ENCODE measurements around the gene ANKRD40.
"Not testable (repeated sequence)": the region's sequence is repeated elsewhere in the genome, so short reads cannot be mapped to it uniquely, and the experiment has no call there.

The ANKRD40 gene, protein sequence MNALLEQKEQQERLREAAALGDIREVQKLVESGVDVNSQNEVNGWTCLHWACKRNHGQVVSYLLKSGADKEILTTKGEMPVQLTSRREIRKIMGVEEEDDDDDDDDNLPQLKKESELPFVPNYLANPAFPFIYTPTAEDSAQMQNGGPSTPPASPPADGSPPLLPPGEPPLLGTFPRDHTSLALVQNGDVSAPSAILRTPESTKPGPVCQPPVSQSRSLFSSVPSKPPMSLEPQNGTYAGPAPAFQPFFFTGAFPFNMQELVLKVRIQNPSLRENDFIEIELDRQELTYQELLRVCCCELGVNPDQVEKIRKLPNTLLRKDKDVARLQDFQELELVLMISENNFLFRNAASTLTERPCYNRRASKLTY

GRCh38 chr17:50707289-50708049 is at the start of gene ANKRD40:
Gene ANKRD40, minus strand, starts transcription at chr17:50707914. Its CDS starts 260 bp downstream, at chr17:50707654.
- DNase-seq: peak; percentile 82

- DNase-seq: no peak
Measured at GRCh38 chr17:50754521-50754920, 46.8 kb upstream of the ANKRD40 start.

DNA sequence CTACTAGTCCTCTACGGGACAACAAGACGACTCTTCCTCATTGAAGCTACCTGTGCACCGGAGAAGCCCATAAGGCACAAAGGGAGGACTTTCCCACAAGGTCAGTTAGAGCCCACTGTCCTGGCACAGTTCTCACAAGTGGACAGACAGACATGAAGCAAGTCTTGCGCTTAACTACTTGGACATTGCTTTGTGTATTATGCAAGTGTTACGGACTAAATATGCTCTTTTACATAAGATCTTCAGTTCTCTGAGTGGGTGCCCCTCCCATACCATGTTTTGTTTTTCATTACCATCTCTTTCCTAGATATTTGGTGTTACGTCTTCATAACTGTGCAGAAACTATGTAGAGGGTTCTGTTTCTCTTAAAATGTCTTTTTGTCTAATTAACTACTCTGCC is 41.5 kb upstream of the ANKRD40 start:
- DNase-seq: no peak

- DNase-seq: no peak
Measured at GRCh38 chr17:50745631-50746030, 37.9 kb upstream of the ANKRD40 start.

DNA sequence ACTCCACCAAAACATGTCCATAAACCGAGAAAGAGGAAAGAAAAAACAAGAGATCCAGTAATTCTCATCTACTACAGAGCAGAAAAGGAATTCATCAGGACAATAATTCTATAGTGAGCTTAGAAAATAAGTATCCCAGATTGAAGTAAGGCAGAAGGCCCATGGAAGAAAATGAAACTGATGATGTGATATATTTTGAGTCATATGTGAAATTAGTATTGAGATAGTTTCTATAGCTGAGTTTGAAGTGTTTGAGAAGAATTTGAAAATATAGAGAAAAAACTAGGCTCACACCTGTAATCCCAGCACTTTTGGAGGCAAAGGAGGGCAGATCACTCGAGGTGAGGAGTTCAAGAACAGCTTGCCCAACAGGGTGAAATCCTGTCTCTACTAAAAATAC is 31.4 kb upstream of the ANKRD40 start:
- no peak for DNase-seq

- DNase-seq: no peak
Measured at GRCh38 chr17:50737118-50737698, 29.5 kb upstream of the ANKRD40 start.

- no peak for DNase-seq
Measured at GRCh38 chr17:50735287-50735686, 27.6 kb upstream of the ANKRD40 start.

DNA sequence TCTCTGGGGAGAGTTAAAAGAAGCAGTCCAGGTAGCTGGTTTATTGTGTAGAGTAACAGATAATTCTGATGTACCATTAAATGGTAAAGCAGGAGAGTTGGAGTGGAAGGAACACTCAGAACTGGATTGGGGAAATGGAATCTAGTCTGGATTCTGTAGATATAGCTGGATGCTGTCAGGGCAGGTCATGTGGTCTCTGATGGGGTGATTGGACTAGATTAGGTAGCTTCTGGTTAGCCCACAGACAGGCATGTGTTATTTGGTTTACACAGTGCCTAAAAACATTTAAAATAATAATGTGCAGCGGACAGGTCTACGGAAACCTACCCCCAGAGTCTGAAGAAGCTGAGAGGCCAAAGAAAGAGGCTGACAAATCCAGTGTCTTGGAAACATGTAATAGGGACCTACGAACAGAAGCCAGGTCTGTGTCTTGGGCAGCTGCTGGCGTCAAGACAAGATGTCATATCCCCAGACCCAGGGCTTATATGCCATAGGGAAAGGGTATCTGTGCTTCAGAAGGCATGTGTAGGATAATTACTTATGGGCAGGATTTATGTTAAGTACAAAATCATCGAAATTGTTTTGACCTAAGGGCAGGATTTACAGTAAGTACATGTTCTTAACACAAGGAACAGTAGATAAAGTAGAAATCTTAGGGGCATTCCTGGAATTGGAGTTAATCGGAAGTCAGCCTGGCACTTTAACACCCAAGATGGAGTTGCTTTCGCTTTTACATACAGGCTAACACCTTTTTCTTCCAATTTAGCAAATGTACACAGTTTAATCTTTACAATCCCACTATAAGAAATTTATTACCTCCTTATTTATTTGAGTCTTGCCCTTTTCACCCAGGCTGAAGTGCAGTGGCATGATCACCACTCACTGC is 24.1 kb upstream of the ANKRD40 start:
- DNase-seq: no peak

DNA sequence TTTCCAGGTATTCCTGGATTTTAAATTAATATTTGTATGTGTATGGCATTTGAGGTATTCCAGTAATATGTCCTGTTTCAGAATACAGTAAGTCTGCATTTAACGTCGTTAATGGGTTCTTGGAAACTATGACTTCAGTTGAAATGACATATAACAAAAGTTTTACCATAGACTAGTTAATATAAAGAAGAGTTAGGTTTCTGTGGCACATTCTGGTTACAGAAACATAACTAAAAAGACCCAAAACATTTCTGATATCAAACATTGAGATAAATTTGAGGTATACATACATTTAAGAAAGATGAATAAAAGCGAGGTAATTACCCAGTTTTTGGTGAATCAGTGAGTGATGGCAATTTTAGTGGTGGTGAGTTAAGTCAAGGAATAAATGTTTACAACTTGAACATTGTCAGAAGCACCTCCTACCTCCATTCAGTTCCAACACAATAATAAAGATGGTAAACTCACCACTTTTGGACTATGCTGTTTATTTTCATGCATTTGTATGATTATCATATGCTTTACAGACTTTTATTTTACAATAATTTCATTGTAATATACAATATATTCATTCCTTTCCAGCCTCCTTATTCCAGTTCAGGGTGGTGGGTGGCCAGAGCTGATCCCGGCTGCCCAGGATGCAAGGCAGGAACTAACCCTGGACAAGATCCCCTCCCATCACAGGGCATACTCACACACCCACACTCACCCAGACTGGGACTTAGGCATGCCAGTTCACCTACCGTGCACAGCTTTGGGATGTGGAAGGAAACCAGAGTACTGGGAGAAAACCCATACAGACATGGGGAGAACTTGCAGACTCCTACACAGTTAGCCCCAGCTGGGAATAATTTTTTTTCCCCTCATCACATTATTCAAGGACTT is 21.4 kb upstream of the ANKRD40 start:
- DNase-seq: no peak

DNA sequence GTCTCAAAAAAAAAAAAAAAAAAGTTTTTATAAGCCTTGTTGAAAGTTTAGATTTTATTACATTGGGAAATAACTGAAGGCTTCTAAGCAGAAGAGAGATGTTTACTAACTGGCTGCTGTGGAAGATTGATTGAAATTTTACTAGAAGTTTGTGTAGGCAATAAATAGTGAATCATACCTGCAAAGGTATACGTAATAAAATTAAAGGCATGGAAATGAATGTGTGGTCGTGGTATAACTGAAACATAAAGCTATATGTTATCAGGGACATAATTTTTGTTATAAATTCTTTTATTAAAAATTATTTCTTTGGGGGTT is 20.4 kb upstream of the ANKRD40 start:
- DNase-seq: no peak

DNA sequence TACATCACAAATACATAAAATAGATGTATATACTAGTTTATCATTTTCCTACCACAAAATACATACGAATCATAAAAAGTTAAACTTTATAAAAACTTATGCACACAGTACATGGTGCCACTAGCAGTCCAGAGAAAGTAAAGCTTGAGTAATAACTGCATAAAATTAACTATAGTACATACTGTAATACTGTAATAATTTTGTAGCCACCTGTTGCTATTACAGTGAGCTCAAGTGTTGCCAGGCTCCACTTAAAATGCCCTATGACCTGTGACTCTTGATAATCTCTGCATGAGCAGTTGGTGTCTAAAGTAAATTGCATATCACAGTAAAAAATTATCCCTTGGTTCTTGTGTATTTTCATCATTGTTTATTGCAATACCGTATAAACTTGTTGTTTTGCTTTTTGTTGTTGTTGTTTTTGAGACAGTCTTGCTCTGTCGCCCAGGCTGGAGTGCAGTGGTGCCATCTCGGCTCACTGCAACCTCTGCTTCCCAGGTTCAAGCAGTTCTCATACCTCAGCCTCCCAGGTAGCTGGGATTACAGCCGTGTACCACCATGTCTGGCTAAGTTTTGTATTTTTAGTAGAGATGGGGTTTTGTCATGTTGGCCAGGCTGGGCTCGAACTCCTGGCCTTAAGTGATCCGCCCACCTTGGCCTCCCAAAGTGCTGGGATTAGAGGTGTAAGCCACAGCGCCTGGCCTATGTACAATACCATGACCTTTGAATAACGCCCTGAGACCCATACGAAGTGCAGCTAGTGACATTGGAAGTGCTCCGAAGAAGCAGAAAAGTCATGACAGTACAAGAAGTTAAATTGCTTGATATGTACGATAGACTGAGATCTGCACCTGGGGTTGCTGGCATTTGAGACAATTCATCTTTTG is 18.3 kb upstream of the ANKRD40 start:
- DNase-seq: no peak

DNA sequence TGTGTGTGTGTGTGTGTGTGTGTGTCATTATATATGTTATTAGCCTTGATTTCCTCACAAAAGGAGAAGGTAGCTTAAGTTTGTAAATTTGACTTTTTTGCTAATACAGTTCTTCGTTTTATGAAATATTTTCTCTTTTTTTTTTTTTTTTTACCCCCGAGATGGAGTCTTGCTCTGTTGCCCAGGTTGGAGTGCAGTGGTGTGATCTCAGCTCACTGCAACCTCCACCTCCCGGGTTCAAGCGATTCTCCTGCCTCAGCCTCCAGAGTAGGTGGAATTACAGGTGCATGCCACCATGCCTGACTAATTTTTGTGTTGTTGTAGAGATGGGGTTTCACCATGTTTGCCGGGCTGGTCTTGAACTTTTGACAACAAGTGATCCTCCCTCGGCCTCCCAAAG is 16.9 kb upstream of the ANKRD40 start:
- not testable (repeated sequence) for DNase-seq

GRCh38 chr17:50722746-50723145 is 15.0 kb upstream of the ANKRD40 start:
- no peak for DNase-seq

GRCh38 chr17:50721194-50722010 is 13.7 kb upstream of the ANKRD40 start:
- DNase-seq: no peak

DNA sequence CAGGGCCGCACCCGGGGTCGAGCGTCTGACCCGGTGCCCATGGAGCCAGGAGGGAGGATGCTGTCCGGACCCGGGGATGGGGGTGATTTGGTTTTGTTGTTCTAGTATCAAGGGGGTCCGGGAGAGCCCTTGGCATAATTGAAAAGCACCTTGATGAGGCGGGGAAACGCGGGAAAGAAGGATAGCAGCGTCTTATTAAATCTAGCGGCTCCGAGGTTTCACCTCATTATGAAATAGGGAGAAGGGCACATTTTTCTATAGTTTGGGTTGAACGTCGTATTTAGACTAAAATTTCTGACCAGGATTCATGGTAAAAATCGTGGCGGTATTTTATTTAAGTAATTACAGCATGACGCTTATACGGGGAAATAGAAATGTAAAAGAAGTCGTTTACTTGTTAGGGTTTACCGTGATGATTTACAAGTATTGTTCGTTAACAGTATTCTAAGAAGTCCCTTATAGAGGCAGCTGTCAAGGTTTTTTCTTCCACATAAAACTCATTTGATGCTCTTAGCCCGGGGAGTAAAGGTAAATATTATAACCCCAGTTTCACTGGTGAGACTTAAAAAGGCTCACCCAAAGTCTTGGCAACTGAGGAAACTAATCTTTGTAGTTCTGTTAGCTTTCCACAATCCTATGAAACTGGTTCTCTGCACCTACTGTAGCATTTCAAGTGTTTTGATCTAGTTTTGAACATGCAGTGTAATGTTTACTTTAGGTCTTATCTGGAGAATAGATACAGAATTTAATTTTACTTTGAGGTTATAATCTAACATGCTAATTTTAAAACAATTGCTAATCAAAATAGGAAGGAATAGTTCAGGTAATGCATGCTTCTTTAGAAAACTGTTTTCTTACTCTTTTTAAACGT is 12.4 kb upstream of the ANKRD40 start:
- DNase-seq: no peak

DNA sequence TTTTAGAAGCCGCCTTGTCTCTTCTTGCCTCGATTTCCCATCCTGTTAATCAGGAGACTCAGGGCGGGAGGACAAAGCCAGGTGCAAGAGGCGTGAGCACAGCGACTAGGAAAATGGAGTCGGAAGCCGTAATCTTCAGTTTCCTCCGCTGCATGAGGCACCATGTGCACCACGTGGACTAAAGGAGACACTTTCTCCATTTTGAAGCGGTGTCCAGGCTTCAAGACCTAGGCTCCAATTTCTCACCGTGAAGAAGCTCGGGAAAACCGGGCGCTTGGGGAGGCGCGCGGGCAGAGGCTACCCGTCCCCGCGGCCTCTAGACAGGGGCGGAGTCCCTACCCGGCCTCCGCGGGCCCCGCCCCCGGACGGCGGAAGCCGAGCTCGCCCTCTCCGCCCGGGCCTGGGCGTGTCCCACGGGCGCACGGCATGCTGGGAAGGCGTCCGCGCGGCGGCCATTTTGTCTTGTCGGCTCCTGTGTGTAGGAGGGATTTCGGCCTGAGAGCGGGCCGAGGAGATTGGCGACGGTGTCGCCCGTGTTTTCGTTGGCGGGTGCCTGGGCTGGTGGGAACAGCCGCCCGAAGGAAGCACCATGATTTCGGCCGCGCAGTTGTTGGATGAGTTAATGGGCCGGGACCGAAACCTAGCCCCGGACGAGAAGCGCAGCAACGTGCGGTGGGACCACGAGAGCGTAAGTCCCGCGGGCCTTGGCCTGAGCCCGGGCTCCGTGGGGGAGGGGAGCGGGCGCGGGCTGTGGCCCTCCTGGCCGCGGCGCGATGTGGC is 11.6 kb upstream of the ANKRD40 start, which contains the start of gene LUC7L3:
TSS of gene LUC7L3 (plus strand) at position 460 of the 780 bp plus-strand sequence. CDS start at position 590, 130 bp downstream.
- peak; percentile 89 for DNase-seq

DNA sequence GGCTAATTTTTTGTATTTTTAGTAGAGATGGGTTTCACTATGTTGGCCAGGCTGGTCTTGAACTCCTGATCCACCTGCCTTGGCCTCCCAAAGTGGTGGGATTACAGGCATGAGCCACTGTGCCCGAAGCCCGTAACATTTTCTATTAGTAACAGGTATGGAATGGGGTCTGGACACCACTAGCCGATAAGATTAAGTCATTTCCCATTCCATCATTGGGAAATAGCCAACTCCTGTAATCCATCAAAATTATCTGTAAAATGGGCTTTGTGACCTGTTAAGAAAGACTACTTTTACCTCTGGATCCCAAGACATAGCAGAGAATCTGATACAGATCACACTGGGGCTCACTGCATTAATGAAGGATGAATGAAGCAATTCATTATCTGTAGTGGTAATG is 7.8 kb upstream of the ANKRD40 start:
- DNase-seq: no peak

GRCh38 chr17:50712641-50713040 is 4.9 kb upstream of the ANKRD40 start:
- DNase-seq: no peak

All from DMS153 (cell line).